Measurements from ENCODE around the gene TTLL7.

DNA sequence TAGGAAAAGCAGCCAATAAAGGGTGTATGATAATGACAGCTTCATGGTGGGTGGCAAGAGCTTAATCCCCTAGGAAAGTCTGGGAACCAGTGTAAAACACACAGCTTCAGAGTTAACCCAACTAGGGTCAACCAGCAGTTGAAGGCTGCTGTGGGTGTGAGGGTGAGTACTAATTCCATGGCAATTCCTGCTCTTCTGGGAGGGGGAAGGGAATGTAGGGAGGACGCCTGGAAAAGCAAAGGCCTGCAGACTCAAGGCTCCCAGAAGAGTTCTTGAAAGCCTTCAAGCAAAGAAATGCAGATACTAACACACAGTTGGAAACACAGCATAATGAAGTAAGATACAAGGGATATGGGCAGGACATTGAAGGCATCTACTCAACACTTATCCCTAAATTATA lies 28.1 kb downstream of the TTLL7 start:
- TF ChIP-seq, protein P1, sequence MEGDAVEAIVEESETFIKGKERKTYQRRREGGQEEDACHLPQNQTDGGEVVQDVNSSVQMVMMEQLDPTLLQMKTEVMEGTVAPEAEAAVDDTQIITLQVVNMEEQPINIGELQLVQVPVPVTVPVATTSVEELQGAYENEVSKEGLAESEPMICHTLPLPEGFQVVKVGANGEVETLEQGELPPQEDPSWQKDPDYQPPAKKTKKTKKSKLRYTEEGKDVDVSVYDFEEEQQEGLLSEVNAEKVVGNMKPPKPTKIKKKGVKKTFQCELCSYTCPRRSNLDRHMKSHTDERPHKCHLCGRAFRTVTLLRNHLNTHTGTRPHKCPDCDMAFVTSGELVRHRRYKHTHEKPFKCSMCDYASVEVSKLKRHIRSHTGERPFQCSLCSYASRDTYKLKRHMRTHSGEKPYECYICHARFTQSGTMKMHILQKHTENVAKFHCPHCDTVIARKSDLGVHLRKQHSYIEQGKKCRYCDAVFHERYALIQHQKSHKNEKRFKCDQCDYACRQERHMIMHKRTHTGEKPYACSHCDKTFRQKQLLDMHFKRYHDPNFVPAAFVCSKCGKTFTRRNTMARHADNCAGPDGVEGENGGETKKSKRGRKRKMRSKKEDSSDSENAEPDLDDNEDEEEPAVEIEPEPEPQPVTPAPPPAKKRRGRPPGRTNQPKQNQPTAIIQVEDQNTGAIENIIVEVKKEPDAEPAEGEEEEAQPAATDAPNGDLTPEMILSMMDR (IDR thresholded peaks at IDR 0.05): no peak
- TF ChIP-seq EP300 (IDR thresholded peaks at IDR 0.05): no peak
